ENCODE results near the gene RNF213.

GRCh38 chr17:80388601-80389000, 127.9 kb downstream of the RNF213 start:
- TF ChIP-seq CTCF (IDR thresholded peaks at IDR 0.05) (no peak), POLR2A (IDR thresholded peaks at IDR 0.05) (no peak), POLR2AphosphoS5 (IDR thresholded peaks at IDR 0.05) (no peak)
